SU-DHL-6 (cell line): ENCODE results near the gene ARID3C.

Experiments used
- CTCF ChIP-seq: fragments of 200-600 bp; sonication (generic); IDR thresholded peaks from one replicate; pipeline ENCODE4 v1.5.1; 2017; ENCODE audit warnings: antibody characterized with exemption, mild to moderate bottlenecking, low read length, moderate library complexity; ENCODE audit not compliant: insufficient read depth, poor library complexity, severe bottlenecking
- EZH2phosphoT487 ChIP-seq: fragments of 200-600 bp; sonication (generic), shearing (Covaris generic); conservative IDR thresholded peaks from 2 replicates; pipeline ENCODE4 v1.6.1; 2018; ENCODE audit warnings: mild to moderate bottlenecking, antibody characterized with exemption, low read length, moderate library complexity, mixed read lengths

GRCh38 chr9:34653151-34654072 lies 24.5 kb upstream of the ARID3C start:
- no peak for TF ChIP-seq CTCF
- TF ChIP-seq EZH2phosphoT487 = no peak
